22Rv1 (cell line): ENCODE measurements around the gene NRP1.

Experiments
- H3K27ac ChIP-seq: fragments of 450-650 bp; 2 replicates; pipeline ENCODE4 v1.5.1; 2017
- CTCF ChIP-seq: fragments of 450-650 bp; IDR thresholded peaks from 2 replicates; pipeline ENCODE4 v1.5.1; 2017; ENCODE audit warnings: mild to moderate bottlenecking
- ZFX ChIP-seq: fragments of 450-650 bp; IDR thresholded peaks from 2 replicates; pipeline ENCODE4 v1.6.1; 2017; ENCODE audit warnings: antibody characterized with exemption, borderline replicate concordance

Gene NRP1

GRCh38 chr10:33249659-33250345, 84.7 kb downstream of the NRP1 start:
- no peak for TF ChIP-seq ZFX
- no peak for TF ChIP-seq CTCF
- H3K27ac ChIP-seq, result no peak overlapping the region

GRCh38 chr10:33249137-33249536, 85.3 kb downstream of the NRP1 start:
- TF ChIP-seq ZFX, result no peak
- TF ChIP-seq CTCF, result no peak
- H3K27ac ChIP-seq, result no peak overlapping the region

GRCh38 chr10:33248638-33249037, 85.8 kb downstream of the NRP1 start:
- TF ChIP-seq CTCF (no peak), ZFX (no peak)
- H3K27ac ChIP-seq, result no peak overlapping the region

GRCh38 chr10:33247221-33247922, 87.1 kb downstream of the NRP1 start:
- TF ChIP-seq ZFX, result no peak
- TF ChIP-seq CTCF, result no peak

GRCh38 chr10:33245343-33245742, 89.1 kb downstream of the NRP1 start:
- no peak for TF ChIP-seq ZFX
- TF ChIP-seq CTCF, result no peak
- H3K27ac ChIP-seq, result no peak overlapping the region

More at GRCh38 chr10:33247221-33247922, 87.1 kb downstream of the NRP1 start:
- no peak overlapping the region for H3K27ac ChIP-seq

- no peak overlapping the region for H3K27ac ChIP-seq
- TF ChIP-seq ZFX (no peak), CTCF (no peak)
Observed at GRCh38 chr10:33244354-33244967, 90.0 kb downstream of the NRP1 start.

GRCh38 chr10:33243703-33244102, 90.8 kb downstream of the NRP1 start:
- no peak for TF ChIP-seq ZFX
- TF ChIP-seq CTCF, result no peak
- no peak overlapping the region for H3K27ac ChIP-seq
